ENCODE results near the gene TMEM120B. TPM values are rescaled to one million over a fixed set of nuclear protein-coding genes. Genes with fewer than 3 reads are reported as not detected.

The TMEM120B gene
- total RNA-seq, 1 experiment from 2014 or later = 22.3 TPM

- TF ChIP-seq EZH2 (IDR thresholded peaks at IDR 0.05; ENCODE audit: borderline replicate concordance, low read depth, low read length, poor library complexity, severe bottlenecking) (no peak), CTCF (conservative IDR thresholded peaks at IDR 0.05; ENCODE audit: low read depth, low read length) (no peak)
- intact Hi-C loops (cut with micrococcal nuclease; ENCODE audit: unreplicated experiment) = no loop called here
- BruUV-seq (replicated peaks) = no TSS peak
- ChIA-PET POLR2A (ENCODE audit: low non-redundant PET) (no interaction called here), CTCF (no interaction called here)
- H3K36me3 ChIP-seq (ENCODE audit: insufficient read depth, low read length, poor library complexity, severe bottlenecking) = peaks cover 63% of the 10 kb centered on the region
- peaks cover 17% of the 10 kb centered on the region for H3K4me1 ChIP-seq (ENCODE audit: insufficient read depth, low read length, poor library complexity, severe bottlenecking)
- H3K27me3 ChIP-seq (replicated peaks; ENCODE audit: insufficient read depth, low read depth, low read length, poor library complexity) = no peaks in the 10 kb centered on the region
- no peak overlapping the region for H3K4me3 ChIP-seq (ENCODE audit: low read depth, low read length, poor library complexity, severe bottlenecking)
- H3K27ac ChIP-seq (ENCODE audit: low read depth, low read length, poor library complexity, severe bottlenecking) = no peak overlapping the region
- no peaks in the 10 kb centered on the region for H3K9me3 ChIP-seq (ENCODE audit: low read depth, low read length, poor library complexity, severe bottlenecking)
- no peak for DNase-seq (ENCODE audit: low spot score)
These were observed 102.0 kb downstream of the TMEM120B start for GRCh38 chr12:121814429-121815119.

GRCh38 chr12:121815263-121815662 lies 102.7 kb downstream of the TMEM120B start:
- no TSS peak for BruUV-seq (replicated peaks)

GRCh38 chr12:121816925-121817647 lies 104.5 kb downstream of the TMEM120B start:
- Histone ChIP-seq H3K4me1 (ENCODE audit: insufficient read depth, low read length, poor library complexity, severe bottlenecking) (peaks cover 9% of the 10 kb centered on the region), H3K36me3 (ENCODE audit: insufficient read depth, low read length, poor library complexity, severe bottlenecking) (peaks cover 57% of the 10 kb centered on the region), H3K4me3 (ENCODE audit: low read depth, low read length, poor library complexity, severe bottlenecking) (no peak overlapping the region), H3K9me3 (ENCODE audit: low read depth, low read length, poor library complexity, severe bottlenecking) (no peaks in the 10 kb centered on the region), H3K27ac (ENCODE audit: low read depth, low read length, poor library complexity, severe bottlenecking) (no peak overlapping the region), H3K27me3 (replicated peaks; ENCODE audit: insufficient read depth, low read depth, low read length, poor library complexity) (no peaks in the 10 kb centered on the region)
- intact Hi-C loops (cut with micrococcal nuclease; ENCODE audit: unreplicated experiment) = no loop called here
- TF ChIP-seq EZH2 (IDR thresholded peaks at IDR 0.05; ENCODE audit: borderline replicate concordance, low read depth, low read length, poor library complexity, severe bottlenecking) (no peak), CTCF (conservative IDR thresholded peaks at IDR 0.05; ENCODE audit: low read depth, low read length) (no peak)
- ChIA-PET CTCF (no interaction called here), POLR2A (ENCODE audit: low non-redundant PET) (no interaction called here)
- no peak for DNase-seq (ENCODE audit: low spot score)
- BruUV-seq (replicated peaks) = TSS peak; percentile 23

More at GRCh38 chr12:121815263-121815662, 102.7 kb downstream of the TMEM120B start:
- intact Hi-C loops (cut with micrococcal nuclease; ENCODE audit: unreplicated experiment) = no loop called here
- POLR2A ChIA-PET (ENCODE audit: low non-redundant PET) = no interaction called here
- H3K36me3 ChIP-seq (ENCODE audit: insufficient read depth, low read length, poor library complexity, severe bottlenecking) = peaks cover 63% of the 10 kb centered on the region
- TF ChIP-seq CTCF (conservative IDR thresholded peaks at IDR 0.05; ENCODE audit: low read depth, low read length) (no peak), EZH2 (IDR thresholded peaks at IDR 0.05; ENCODE audit: borderline replicate concordance, low read depth, low read length, poor library complexity, severe bottlenecking) (no peak)
- no peak overlapping the region for H3K4me3 ChIP-seq (ENCODE audit: low read depth, low read length, poor library complexity, severe bottlenecking)
- no peaks in the 10 kb centered on the region for H3K27me3 ChIP-seq (replicated peaks; ENCODE audit: insufficient read depth, low read depth, low read length, poor library complexity)
- CTCF ChIA-PET = interaction anchor here (0.6 kb wide), 1 partner anchor 21 kb away, joined by 3 read pairs; no protein-coding TSS in a partner anchor
- no peak for DNase-seq (ENCODE audit: low spot score)
- no peak overlapping the region for H3K27ac ChIP-seq (ENCODE audit: low read depth, low read length, poor library complexity, severe bottlenecking)
- peaks cover 17% of the 10 kb centered on the region for H3K4me1 ChIP-seq (ENCODE audit: insufficient read depth, low read length, poor library complexity, severe bottlenecking)
- no peaks in the 10 kb centered on the region for H3K9me3 ChIP-seq (ENCODE audit: low read depth, low read length, poor library complexity, severe bottlenecking)

All from A673 (cell line).